ENCODE data around the gene GINS2.

- TF ChIP-seq CTCF (IDR thresholded peaks at IDR 0.05; ENCODE audit: extremely low read depth in 1 of 2, insufficient read depth in 1 of 2, low read depth in 1 of 2, low read length in 2 of 2) (no peak), POLR2AphosphoS5 (IDR thresholded peaks at IDR 0.05; ENCODE audit: insufficient read depth, low read depth, low read length) (no peak), POLR2A (IDR thresholded peaks at IDR 0.05; ENCODE audit: low read depth, low read length) (no peak), FOS (IDR thresholded peaks at IDR 0.05; ENCODE audit: borderline replicate concordance, insufficient read depth, low read length) (no peak)
Measured at GRCh38 chr16:85698459-85698891, 9.7 kb upstream of the GINS2 start.

Measured in endothelial cell of umbilical vein (primary cell).